Measurements from ENCODE around the gene FOXI2. TPM values are rescaled to one million over a fixed set of nuclear protein-coding genes. Genes with fewer than 3 reads are reported as not detected.

FOXI2 gene
- polyA plus RNA-seq, 1 experiment = not detected

- DNase-seq (ENCODE audit: low read depth) = no peak
- no peak overlapping the region for H3K4me3 ChIP-seq (ENCODE audit: low read depth, low read length)
- CTCF ChIA-PET = no interaction called here
Measured at GRCh38 chr10:127720142-127720541, 16.8 kb upstream of the FOXI2 start.

DNA sequence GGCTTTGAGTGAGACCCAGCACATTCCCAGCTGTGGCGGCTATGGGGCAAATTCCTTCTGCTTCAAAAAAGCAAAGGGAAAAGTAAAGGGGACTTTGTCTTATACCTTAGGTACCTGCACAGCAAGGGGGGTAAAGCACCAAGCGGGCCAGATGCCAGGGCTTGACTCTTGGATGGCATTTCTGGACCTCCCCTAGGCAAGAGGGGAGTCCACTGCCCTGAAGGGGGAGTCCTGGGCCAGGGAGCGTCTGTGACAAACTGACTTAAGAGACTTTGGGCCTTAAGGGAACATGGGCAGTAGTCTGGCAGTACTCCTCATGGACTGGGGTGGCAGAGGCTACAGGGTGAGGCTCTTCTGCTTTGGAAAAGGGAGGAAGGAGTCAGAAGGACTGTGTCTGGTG is 16.1 kb upstream of the FOXI2 start:
- TF ChIP-seq, protein P1, sequence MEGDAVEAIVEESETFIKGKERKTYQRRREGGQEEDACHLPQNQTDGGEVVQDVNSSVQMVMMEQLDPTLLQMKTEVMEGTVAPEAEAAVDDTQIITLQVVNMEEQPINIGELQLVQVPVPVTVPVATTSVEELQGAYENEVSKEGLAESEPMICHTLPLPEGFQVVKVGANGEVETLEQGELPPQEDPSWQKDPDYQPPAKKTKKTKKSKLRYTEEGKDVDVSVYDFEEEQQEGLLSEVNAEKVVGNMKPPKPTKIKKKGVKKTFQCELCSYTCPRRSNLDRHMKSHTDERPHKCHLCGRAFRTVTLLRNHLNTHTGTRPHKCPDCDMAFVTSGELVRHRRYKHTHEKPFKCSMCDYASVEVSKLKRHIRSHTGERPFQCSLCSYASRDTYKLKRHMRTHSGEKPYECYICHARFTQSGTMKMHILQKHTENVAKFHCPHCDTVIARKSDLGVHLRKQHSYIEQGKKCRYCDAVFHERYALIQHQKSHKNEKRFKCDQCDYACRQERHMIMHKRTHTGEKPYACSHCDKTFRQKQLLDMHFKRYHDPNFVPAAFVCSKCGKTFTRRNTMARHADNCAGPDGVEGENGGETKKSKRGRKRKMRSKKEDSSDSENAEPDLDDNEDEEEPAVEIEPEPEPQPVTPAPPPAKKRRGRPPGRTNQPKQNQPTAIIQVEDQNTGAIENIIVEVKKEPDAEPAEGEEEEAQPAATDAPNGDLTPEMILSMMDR (IDR thresholded peaks at IDR 0.05; ENCODE audit: insufficient read depth, low read depth, low read length) = no peak
- no peak for DNase-seq (ENCODE audit: low read depth)
- Histone ChIP-seq H3K36me3 (ENCODE audit: control insufficient read depth, insufficient read depth, low read length) (no peaks in the 10 kb centered on the region), H3K27me3 (ENCODE audit: control insufficient read depth, insufficient read depth, low read length) (no peaks in the 10 kb centered on the region), H3K4me3 (ENCODE audit: low read depth, low read length) (no peak overlapping the region)
- POLR2A ChIA-PET = no interaction called here
- CTCF ChIA-PET = no interaction called here

More at GRCh38 chr10:127720142-127720541, 16.8 kb upstream of the FOXI2 start:
- Histone ChIP-seq H3K27me3 (ENCODE audit: control insufficient read depth, insufficient read depth, low read length) (no peaks in the 10 kb centered on the region), H3K36me3 (ENCODE audit: control insufficient read depth, insufficient read depth, low read length) (no peaks in the 10 kb centered on the region)
- TF ChIP-seq, protein P1 (IDR thresholded peaks at IDR 0.05; ENCODE audit: insufficient read depth, low read depth, low read length) = no peak
- POLR2A ChIA-PET = no interaction called here

DNA sequence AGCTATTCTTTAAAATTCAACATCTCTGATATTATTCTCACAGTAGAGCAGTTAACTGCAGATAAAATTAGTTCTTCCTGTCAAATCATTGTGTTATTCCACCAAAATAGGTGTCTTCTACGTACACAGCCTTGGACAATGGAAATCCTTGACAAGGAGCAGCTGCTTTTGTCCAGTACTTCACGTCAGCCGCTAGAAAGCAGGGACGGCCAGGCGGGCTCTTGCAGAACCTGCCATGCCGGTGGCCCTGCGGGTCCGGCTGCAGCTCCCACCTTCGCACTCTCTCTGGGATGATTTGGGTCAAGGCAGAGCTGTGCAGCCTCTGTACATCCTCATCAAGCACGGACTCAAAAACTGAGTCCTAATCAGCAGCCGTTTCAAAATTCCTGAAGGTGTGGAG is 2.2 kb upstream of the FOXI2 start:
- Histone ChIP-seq H3K36me3 (ENCODE audit: control insufficient read depth, insufficient read depth, low read length) (no peaks in the 10 kb centered on the region), H3K27me3 (ENCODE audit: control insufficient read depth, insufficient read depth, low read length) (no peaks in the 10 kb centered on the region), H3K4me3 (ENCODE audit: low read depth, low read length) (no peak overlapping the region)
- CTCF ChIA-PET = no interaction called here
- POLR2A ChIA-PET = no interaction called here
- TF ChIP-seq, protein P1 (IDR thresholded peaks at IDR 0.05; ENCODE audit: insufficient read depth, low read depth, low read length) = no peak
- no peak for DNase-seq (ENCODE audit: low read depth)

DNA sequence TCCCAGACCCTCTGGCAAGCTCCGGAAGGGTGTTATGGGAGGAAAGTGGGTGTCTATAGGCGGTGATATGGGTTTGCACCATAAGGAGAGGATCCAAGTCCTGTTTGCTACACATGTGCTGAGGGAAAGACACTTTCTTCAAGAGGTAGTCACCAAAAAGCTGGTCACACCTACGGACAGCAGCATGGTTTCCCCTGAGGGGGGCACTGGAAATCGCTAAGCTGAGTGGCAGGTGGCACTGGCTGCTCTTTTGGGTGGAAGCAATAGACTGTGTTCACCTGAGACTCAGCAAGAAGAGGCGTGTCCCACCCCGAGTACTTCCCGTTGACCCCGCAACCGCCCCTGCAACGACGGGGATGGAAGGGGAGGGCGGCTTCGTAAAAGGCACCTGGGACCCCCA is 1.8 kb upstream of the FOXI2 start:
- ChIA-PET POLR2A (no interaction called here), CTCF (no interaction called here)
- H3K36me3 ChIP-seq (ENCODE audit: control insufficient read depth, insufficient read depth, low read length) = no peaks in the 10 kb centered on the region
- no peak for DNase-seq (ENCODE audit: low read depth)
- no peaks in the 10 kb centered on the region for H3K27me3 ChIP-seq (ENCODE audit: control insufficient read depth, insufficient read depth, low read length)
- no peak overlapping the region for H3K4me3 ChIP-seq (ENCODE audit: low read depth, low read length)
- TF ChIP-seq, protein P1 (IDR thresholded peaks at IDR 0.05; ENCODE audit: insufficient read depth, low read depth, low read length) = no peak

GRCh38 chr10:127735723-127736221 is 1.2 kb upstream of the FOXI2 start:
- Histone ChIP-seq H3K36me3 (ENCODE audit: control insufficient read depth, insufficient read depth, low read length) (no peaks in the 10 kb centered on the region), H3K27me3 (ENCODE audit: control insufficient read depth, insufficient read depth, low read length) (no peaks in the 10 kb centered on the region), H3K4me3 (ENCODE audit: low read depth, low read length) (no peak overlapping the region)
- no peak for DNase-seq (ENCODE audit: low read depth)
- ChIA-PET CTCF (no interaction called here), POLR2A (no interaction called here)
- TF ChIP-seq, protein P1 (IDR thresholded peaks at IDR 0.05; ENCODE audit: insufficient read depth, low read depth, low read length) = no peak

All from BJ (cell line).